GM12875 (cell line): ENCODE measurements around the gene FAM53B.

ENCODE experiments used
- H3K4me3 ChIP-seq: one replicate; pipeline ENCODE4 v1.5.1; 2011; ENCODE audit warnings: low read depth, low read length, control low read depth
- TF ChIP-seq, protein P1 (sequence below): IDR thresholded peaks from 2 replicates; pipeline ENCODE4 v1.5.1; 2011; ENCODE audit warnings: low read depth, mild to moderate bottlenecking, control low read depth, inconsistent platforms, low read length, moderate library complexity, borderline replicate concordance; ENCODE audit not compliant: insufficient read depth

Gene FAM53B

GRCh38 chr10:124737221-124737620 lies 7.0 kb downstream of the FAM53B start:
- TF ChIP-seq, protein P1, sequence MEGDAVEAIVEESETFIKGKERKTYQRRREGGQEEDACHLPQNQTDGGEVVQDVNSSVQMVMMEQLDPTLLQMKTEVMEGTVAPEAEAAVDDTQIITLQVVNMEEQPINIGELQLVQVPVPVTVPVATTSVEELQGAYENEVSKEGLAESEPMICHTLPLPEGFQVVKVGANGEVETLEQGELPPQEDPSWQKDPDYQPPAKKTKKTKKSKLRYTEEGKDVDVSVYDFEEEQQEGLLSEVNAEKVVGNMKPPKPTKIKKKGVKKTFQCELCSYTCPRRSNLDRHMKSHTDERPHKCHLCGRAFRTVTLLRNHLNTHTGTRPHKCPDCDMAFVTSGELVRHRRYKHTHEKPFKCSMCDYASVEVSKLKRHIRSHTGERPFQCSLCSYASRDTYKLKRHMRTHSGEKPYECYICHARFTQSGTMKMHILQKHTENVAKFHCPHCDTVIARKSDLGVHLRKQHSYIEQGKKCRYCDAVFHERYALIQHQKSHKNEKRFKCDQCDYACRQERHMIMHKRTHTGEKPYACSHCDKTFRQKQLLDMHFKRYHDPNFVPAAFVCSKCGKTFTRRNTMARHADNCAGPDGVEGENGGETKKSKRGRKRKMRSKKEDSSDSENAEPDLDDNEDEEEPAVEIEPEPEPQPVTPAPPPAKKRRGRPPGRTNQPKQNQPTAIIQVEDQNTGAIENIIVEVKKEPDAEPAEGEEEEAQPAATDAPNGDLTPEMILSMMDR, result no peak
- H3K4me3 ChIP-seq, result no peak overlapping the region

GRCh38 chr10:124736491-124737136 lies 7.6 kb downstream of the FAM53B start:
- H3K4me3 ChIP-seq, result no peak overlapping the region
- TF ChIP-seq, protein P1, result no peak

DNA sequence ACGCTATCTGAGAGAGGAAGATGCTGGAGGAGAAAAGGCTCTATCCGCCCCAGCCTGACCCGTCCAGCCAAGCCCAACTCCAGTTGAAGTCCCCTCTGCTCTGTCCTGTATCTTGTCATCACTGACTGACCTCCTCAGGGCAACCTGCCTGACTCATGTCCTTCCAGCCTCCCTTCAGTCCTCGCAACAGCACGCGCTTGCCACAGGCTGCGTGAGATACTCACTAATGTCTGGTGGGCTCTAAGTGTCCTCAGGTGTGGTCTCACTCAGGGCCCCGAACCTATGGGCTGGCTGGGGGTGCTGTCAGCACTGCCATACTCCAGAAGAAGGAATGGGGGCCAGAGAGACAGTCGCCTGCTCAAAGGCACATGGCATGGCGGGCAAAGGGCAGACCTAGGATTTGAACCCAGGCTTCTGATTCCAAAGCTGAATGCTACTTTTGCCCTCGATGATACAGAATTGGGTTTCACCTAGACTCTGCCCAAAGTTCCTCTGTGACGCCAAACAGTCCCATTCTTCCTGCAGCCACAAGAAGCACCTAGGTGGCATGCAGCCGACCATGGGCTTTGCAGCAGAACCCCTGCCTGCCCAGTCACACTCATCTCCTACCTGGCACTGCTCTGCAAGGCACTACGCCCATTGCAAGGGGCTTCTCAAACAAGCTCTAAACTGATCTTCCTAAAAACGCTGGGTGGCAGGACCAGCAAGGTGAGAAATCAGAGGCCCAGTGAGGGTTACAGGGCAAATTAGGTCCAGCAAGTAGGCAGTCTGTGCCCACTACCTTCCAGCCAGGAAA lies 8.5 kb downstream of the FAM53B start:
- H3K4me3 ChIP-seq, result no peak overlapping the region
- TF ChIP-seq, protein P1, result no peak

GRCh38 chr10:124734311-124735166 lies 9.6 kb downstream of the FAM53B start:
- TF ChIP-seq, protein P1, result no peak

DNA sequence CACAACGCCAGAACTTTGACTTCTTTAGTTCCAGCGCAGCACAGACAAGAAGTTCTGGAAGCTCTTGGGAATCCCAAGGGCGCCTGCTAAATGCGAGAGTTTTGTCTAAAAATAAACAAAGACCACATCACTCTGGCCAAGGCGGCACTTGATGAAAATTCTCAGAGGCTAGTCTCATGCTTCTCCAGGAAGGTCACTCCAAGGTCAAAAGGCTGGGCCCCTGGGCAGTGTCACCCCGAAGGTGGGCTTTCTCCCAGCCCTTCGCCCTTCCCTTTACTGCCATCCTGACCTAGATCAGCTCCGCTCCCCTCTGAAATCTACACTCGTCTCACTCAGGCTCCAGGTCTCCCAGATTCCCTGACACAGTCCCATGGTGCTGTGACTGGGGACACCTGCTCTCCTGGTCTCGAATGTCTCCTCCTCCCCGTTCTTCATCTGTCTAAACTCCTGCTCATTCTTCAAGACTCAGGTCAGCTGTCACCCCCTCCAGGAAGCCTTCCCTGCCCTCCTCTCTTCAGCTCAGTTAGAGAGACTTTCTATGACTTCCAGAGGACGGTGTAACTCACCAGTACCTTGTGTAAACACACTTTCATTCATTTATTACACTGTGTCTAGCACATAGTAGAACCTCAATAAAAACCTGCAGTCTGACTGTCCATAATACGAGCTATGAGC lies 10.5 kb downstream of the FAM53B start:
- H3K4me3 ChIP-seq, result no peak overlapping the region
- TF ChIP-seq, protein P1, result no peak

More at GRCh38 chr10:124734311-124735166, 9.6 kb downstream of the FAM53B start:
- H3K4me3 ChIP-seq, result no peak overlapping the region

DNA sequence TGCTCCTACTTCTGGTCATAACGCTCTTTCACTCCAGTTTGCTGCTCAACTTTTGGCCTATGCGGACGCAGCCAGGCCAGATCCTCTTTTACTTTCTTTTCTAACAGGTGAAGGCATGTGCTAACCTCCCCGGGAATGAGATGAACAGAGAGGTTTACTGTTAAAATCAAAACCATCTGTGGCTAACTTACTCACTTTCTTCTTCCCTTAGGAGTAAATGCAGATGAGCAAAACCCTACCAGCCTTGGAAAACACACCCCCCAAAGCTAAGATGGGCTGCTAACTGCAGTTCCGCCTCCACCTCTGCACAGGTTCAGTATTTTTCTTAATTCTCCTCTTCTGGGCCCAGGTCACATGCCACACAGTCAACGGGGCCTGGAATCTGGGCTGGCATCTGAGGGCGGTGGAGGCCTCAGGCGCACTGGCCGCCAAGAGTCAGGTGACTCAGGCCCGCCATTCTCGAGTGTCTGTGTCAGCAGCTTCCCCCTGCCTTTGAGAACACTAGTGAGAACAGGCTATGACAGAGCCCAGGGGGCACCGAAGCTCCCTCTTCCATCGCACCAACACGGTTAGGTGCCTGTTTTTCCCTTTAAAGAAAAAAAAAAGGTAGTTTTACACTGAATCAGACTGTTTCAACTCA lies 11.1 kb downstream of the FAM53B start:
- peak overlapping the region; percentile 30 for H3K4me3 ChIP-seq
- TF ChIP-seq, protein P1, result no peak
